Measurements from ENCODE around the gene FBXW5.

Gene FBXW5

GRCh38 chr9:136942112-136942880, 2.2 kb downstream of the FBXW5 start:
- no peaks in the 10 kb centered on the region for H3K9me3 ChIP-seq (ENCODE audit: severe bottlenecking)
- peaks cover 3% of the 10 kb centered on the region for H3K4me1 ChIP-seq (ENCODE audit: insufficient read depth, poor library complexity, severe bottlenecking)
- peak; percentile 68 for DNase-seq (ENCODE audit: low spot score)
- peaks cover 31% of the 10 kb centered on the region for H3K36me3 ChIP-seq (ENCODE audit: low read depth)
- H3K4me3 ChIP-seq (ENCODE audit: severe bottlenecking) = no peak overlapping the region
- no peak overlapping the region for H3K27ac ChIP-seq (ENCODE audit: poor library complexity, severe bottlenecking)
- H3K27me3 ChIP-seq (ENCODE audit: insufficient read depth, poor library complexity, severe bottlenecking) = no peaks in the 10 kb centered on the region
- no peak for ATAC-seq (ENCODE audit: low read depth)
- no peak for TF ChIP-seq CTCF (IDR thresholded peaks at IDR 0.05; ENCODE audit: poor library complexity, severe bottlenecking)

GRCh38 chr9:136941231-136942111, 3.1 kb downstream of the FBXW5 start:
- DNase-seq (ENCODE audit: low spot score) (peak; percentile 71), ATAC-seq (ENCODE audit: low read depth) (no peak)
- Histone ChIP-seq H3K27me3 (ENCODE audit: insufficient read depth, poor library complexity, severe bottlenecking) (no peaks in the 10 kb centered on the region), H3K4me3 (ENCODE audit: severe bottlenecking) (no peak overlapping the region), H3K4me1 (ENCODE audit: insufficient read depth, poor library complexity, severe bottlenecking) (peaks cover 3% of the 10 kb centered on the region), H3K9me3 (ENCODE audit: severe bottlenecking) (no peaks in the 10 kb centered on the region), H3K36me3 (ENCODE audit: low read depth) (peaks cover 31% of the 10 kb centered on the region), H3K27ac (ENCODE audit: poor library complexity, severe bottlenecking) (no peak overlapping the region)
- no peak for TF ChIP-seq CTCF (IDR thresholded peaks at IDR 0.05; ENCODE audit: poor library complexity, severe bottlenecking)

GRCh38 chr9:136940526-136941230, 3.9 kb downstream of the FBXW5 start:
- no peak for ATAC-seq (ENCODE audit: low read depth)
- H3K4me3 ChIP-seq (ENCODE audit: severe bottlenecking) = no peak overlapping the region
- no peak for TF ChIP-seq CTCF (IDR thresholded peaks at IDR 0.05; ENCODE audit: poor library complexity, severe bottlenecking)
- H3K4me1 ChIP-seq (ENCODE audit: insufficient read depth, poor library complexity, severe bottlenecking) = peaks cover 3% of the 10 kb centered on the region
- H3K27me3 ChIP-seq (ENCODE audit: insufficient read depth, poor library complexity, severe bottlenecking) = no peaks in the 10 kb centered on the region
- H3K9me3 ChIP-seq (ENCODE audit: severe bottlenecking) = no peaks in the 10 kb centered on the region
- DNase-seq (ENCODE audit: low spot score) = peak; percentile 62
- H3K27ac ChIP-seq (ENCODE audit: poor library complexity, severe bottlenecking) = no peak overlapping the region
- H3K36me3 ChIP-seq (ENCODE audit: low read depth) = peaks cover 31% of the 10 kb centered on the region

- H3K4me3 ChIP-seq (ENCODE audit: severe bottlenecking) = no peak overlapping the region
- no peak for TF ChIP-seq CTCF (IDR thresholded peaks at IDR 0.05; ENCODE audit: poor library complexity, severe bottlenecking)
- H3K27me3 ChIP-seq (ENCODE audit: insufficient read depth, poor library complexity, severe bottlenecking) = no peaks in the 10 kb centered on the region
- H3K9me3 ChIP-seq (ENCODE audit: severe bottlenecking) = no peaks in the 10 kb centered on the region
- DNase-seq (ENCODE audit: low spot score) = no peak
- H3K4me1 ChIP-seq (ENCODE audit: insufficient read depth, poor library complexity, severe bottlenecking) = peaks cover 3% of the 10 kb centered on the region
- ATAC-seq (ENCODE audit: low read depth) = no peak
- H3K27ac ChIP-seq (ENCODE audit: poor library complexity, severe bottlenecking) = no peak overlapping the region
- peaks cover 31% of the 10 kb centered on the region for H3K36me3 ChIP-seq (ENCODE audit: low read depth)
These were observed 4.5 kb downstream of the FBXW5 start for GRCh38 chr9:136939996-136940525.

Measured in RWPE2 (cell line).